Caco-2 (cell line): ENCODE measurements around the gene DUSP18. TPM values are rescaled to one million over a fixed set of nuclear protein-coding genes. Genes with fewer than 3 reads are reported as not detected.

Experiments
- BruUV-seq: library from RNA; stranded (reverse); fragments of 400-500 nt; replicated peaks from 2 replicates; lab custom pipeline; 2021; lab: Mats Ljungman, UMichigan
- CTCF ChIA-PET: fragments of 300-600 bp; sonication (Branson Sonifier 250); formaldehyde crosslinking; loops from one replicate; lab custom pipeline; 2022; ENCODE audit warnings: antibody characterized with exemption; lab: Charles Lee
- POLR2A ChIA-PET: fragments of 300-600 bp; sonication (Branson Sonifier 250); formaldehyde crosslinking; loops from one replicate; lab custom pipeline; 2022; ENCODE audit warnings: antibody characterized with exemption; lab: Charles Lee
- DNase-seq, 2 experiments: peaks; one replicate each; pipeline versions ENCODE4 v3.0.0 to v3.0.0-alpha.2; 2020 to 2022
- H3K27me3 ChIP-seq: replicated peaks from 2 replicates; pipeline ENCODE4 v1.6.0; 2011; ENCODE audit warnings: low read length; ENCODE audit not compliant: control insufficient read depth, insufficient read depth
- H3K36me3 ChIP-seq: 2 replicates; pipeline ENCODE4 v1.5.1; 2011; ENCODE audit warnings: low read length; ENCODE audit not compliant: control insufficient read depth, insufficient read depth
- H3K4me1 ChIP-seq: fragments of 250-450 bp; sonication (Bioruptor Pico); 2 replicates; pipeline ENCODE4 v1.5.1; 2020; ENCODE audit warnings: mild to moderate bottlenecking
- H3K4me3 ChIP-seq: 2 replicates; pipeline ENCODE4 v1.5.1; 2011; ENCODE audit warnings: low read depth, mild to moderate bottlenecking, control low read depth, low read length
- H3K9me3 ChIP-seq: fragments of 250-450 bp; sonication (Bioruptor Pico); 2 replicates; pipeline ENCODE4 v1.5.1; 2020; ENCODE audit warnings: mild to moderate bottlenecking, moderate library complexity
- H3K27ac Mint-ChIP-seq: one replicate; pipeline ENCODE4 v1.8.0; 2022; ENCODE audit warnings: mixed read lengths; ENCODE audit not compliant: unreplicated experiment
- H3K27me3 Mint-ChIP-seq: one replicate; pipeline ENCODE4 v1.8.0; 2022; ENCODE audit warnings: mixed read lengths; ENCODE audit not compliant: insufficient read depth, unreplicated experiment
- H3K36me3 Mint-ChIP-seq: one replicate; pipeline ENCODE4 v1.8.0; 2022; ENCODE audit warnings: mild to moderate bottlenecking, mixed read lengths; ENCODE audit not compliant: insufficient read depth, unreplicated experiment
- H3K4me1 Mint-ChIP-seq: one replicate; pipeline ENCODE4 v1.8.0; 2022; ENCODE audit warnings: low read depth, mixed read lengths; ENCODE audit not compliant: unreplicated experiment
- H3K4me3 Mint-ChIP-seq: one replicate; pipeline ENCODE4 v1.8.0; 2022; ENCODE audit warnings: mild to moderate bottlenecking, moderate library complexity, mixed read lengths; ENCODE audit not compliant: unreplicated experiment
- H3K9me3 Mint-ChIP-seq: one replicate; pipeline ENCODE4 v1.8.0; 2022; ENCODE audit warnings: mixed read lengths; ENCODE audit not compliant: unreplicated experiment
- intact Hi-C: fragments of 100-400 bp; cut with micrococcal nuclease; formaldehyde crosslinking; loops from one replicate; pipeline ENCODE4 v1.10.0; 2022; ENCODE audit not compliant: unreplicated experiment
- total RNA-seq: library from RNA; stranded (reverse); gene quantifications from 2 replicates; pipeline ENCODE4 v1.2.3, GENCODE V29; 2022
- TF ChIP-seq, protein P1 (sequence below), 2 experiments: fragments of 200-600 bp in 1 of 2; IDR thresholded peaks; 1 replicate in 1 of 2; 2 replicates in 1 of 2; pipeline versions ENCODE4 v1.5.1 to v1.8.0; 2011 to 2022; ENCODE audit warnings: antibody characterized with exemption in 1 of 2, control low read depth in 1 of 2, inconsistent platforms in 1 of 2, low read depth in 1 of 2, low read length in 1 of 2, mild to moderate bottlenecking in 1 of 2, moderate library complexity in 1 of 2; ENCODE audit not compliant: insufficient read depth in 1 of 2, severe bottlenecking in 1 of 2, unreplicated experiment in 1 of 2

Gene DUSP18
- total RNA-seq, 1 experiment from 2014 or later, result 6.0 TPM

DNA sequence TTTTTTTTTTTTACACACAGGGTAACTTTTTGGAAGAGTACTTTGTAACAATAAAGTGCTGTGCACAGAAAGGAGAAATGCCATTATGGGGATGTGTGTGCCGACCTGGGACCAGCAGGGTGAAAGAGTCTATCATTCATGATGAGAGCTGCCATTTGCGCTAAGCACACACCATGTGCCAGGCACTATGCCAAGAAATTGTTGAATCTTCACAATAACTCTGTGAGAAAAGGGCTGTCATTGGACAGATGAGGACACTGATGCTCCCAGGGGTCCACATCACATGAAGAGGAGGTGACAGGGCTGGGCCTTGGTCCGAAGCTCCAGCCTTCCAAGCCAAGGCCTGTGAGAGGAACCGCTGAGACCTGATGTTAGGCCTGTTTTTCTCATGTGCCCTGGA lies 5.6 kb downstream of the DUSP18 start:
- Histone ChIP-seq H3K36me3 (no peaks in the 10 kb centered on the region; the same call in 1 of the 2 replicates), H3K9me3 (no peaks in the 10 kb centered on the region), H3K4me3 (no peak overlapping the region), H3K27me3 (no peaks in the 10 kb centered on the region; the same call in 1 of the 2 replicates), H3K4me1 (peaks cover 4% of the 10 kb centered on the region; the same call in 1 of the 2 replicates)
- H3K9me3 Mint-ChIP-seq, result no peaks in the 10 kb centered on the region
- DNase-seq, result no peak
- TF ChIP-seq, protein P1, sequence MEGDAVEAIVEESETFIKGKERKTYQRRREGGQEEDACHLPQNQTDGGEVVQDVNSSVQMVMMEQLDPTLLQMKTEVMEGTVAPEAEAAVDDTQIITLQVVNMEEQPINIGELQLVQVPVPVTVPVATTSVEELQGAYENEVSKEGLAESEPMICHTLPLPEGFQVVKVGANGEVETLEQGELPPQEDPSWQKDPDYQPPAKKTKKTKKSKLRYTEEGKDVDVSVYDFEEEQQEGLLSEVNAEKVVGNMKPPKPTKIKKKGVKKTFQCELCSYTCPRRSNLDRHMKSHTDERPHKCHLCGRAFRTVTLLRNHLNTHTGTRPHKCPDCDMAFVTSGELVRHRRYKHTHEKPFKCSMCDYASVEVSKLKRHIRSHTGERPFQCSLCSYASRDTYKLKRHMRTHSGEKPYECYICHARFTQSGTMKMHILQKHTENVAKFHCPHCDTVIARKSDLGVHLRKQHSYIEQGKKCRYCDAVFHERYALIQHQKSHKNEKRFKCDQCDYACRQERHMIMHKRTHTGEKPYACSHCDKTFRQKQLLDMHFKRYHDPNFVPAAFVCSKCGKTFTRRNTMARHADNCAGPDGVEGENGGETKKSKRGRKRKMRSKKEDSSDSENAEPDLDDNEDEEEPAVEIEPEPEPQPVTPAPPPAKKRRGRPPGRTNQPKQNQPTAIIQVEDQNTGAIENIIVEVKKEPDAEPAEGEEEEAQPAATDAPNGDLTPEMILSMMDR (IDR thresholded peaks at IDR 0.05; ENCODE audit: insufficient read depth in 1 of 2, low read depth in 1 of 2, low read length in 1 of 2, severe bottlenecking in 1 of 2, unreplicated experiment in 1 of 2), result no peak
- BruUV-seq, result no TSS peak
- ChIA-PET CTCF (no interaction called here), POLR2A (no interaction called here)
- H3K27ac Mint-ChIP-seq, result no peak overlapping the region
- intact Hi-C loops, result no loop called here
- H3K27me3 Mint-ChIP-seq, result no peaks in the 10 kb centered on the region
- peaks cover 16% of the 10 kb centered on the region for H3K4me1 Mint-ChIP-seq
- no peak overlapping the region for H3K4me3 Mint-ChIP-seq
- peaks cover 4% of the 10 kb centered on the region for H3K36me3 Mint-ChIP-seq

DNA sequence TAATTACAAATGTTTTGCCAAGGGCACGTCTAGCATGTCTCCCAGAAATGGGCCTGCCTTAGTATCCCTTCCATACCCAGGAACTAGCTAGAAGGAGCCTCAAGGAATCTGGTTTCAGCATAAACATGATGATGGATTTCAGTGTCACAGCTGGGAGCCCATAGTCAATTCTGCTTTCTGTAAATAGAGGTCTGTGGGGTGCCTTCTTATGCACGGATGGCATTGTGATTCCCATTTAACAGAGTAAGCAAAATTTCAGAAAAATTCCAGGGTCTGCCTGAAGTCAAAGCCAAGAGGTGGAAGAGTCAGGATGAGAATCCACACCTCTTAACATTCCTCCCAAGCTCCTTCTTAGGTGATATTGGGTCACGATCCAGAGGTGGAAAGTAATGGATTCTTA lies 12.1 kb downstream of the DUSP18 start:
- no peaks in the 10 kb centered on the region for H3K4me1 Mint-ChIP-seq
- POLR2A ChIA-PET, result no interaction called here
- Histone ChIP-seq H3K36me3 (no peaks in the 10 kb centered on the region), H3K4me3 (no peak overlapping the region), H3K4me1 (no peaks in the 10 kb centered on the region), H3K9me3 (no peaks in the 10 kb centered on the region), H3K27me3 (no peaks in the 10 kb centered on the region)
- TF ChIP-seq, protein P1 (IDR thresholded peaks at IDR 0.05; ENCODE audit: insufficient read depth in 1 of 2, low read depth in 1 of 2, low read length in 1 of 2, severe bottlenecking in 1 of 2, unreplicated experiment in 1 of 2), result no peak
- DNase-seq, result no peak
- BruUV-seq, result no TSS peak
- intact Hi-C loops, result no loop called here
- no peak overlapping the region for H3K4me3 Mint-ChIP-seq
- no peaks in the 10 kb centered on the region for H3K9me3 Mint-ChIP-seq
- H3K27ac Mint-ChIP-seq, result no peak overlapping the region
- H3K36me3 Mint-ChIP-seq, result no peaks in the 10 kb centered on the region
- no peaks in the 10 kb centered on the region for H3K27me3 Mint-ChIP-seq
- CTCF ChIA-PET, result no interaction called here

DNA sequence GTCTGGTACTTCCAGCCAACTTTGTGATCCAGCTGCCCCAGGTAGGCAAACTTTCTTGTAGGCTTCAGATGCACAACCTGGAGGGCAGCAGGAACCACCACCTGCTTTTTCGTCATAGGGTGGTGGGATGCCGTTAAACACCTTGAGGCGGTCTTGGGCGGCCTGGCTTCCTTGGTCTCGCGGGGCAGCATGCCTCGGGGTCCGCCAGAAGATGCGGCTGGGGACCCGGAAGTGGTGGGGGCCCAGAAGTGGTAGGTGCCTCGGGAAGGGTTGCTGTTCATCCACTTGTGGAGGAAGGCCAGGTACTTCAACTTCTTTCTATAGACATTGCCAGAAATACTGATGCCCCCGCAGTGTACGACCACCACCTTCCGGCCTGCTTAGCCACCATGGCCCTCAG lies 13.3 kb downstream of the DUSP18 start:
- Histone ChIP-seq H3K27me3 (no peaks in the 10 kb centered on the region), H3K9me3 (no peaks in the 10 kb centered on the region), H3K36me3 (no peaks in the 10 kb centered on the region), H3K4me3 (no peak overlapping the region), H3K4me1 (no peaks in the 10 kb centered on the region)
- TF ChIP-seq, protein P1 (IDR thresholded peaks at IDR 0.05; ENCODE audit: insufficient read depth in 1 of 2, low read depth in 1 of 2, low read length in 1 of 2, severe bottlenecking in 1 of 2, unreplicated experiment in 1 of 2), result no peak
- DNase-seq, result no peak
- Mint-ChIP-seq H3K9me3 (no peaks in the 10 kb centered on the region), H3K4me1 (no peaks in the 10 kb centered on the region), H3K4me3 (no peak overlapping the region), H3K27me3 (no peaks in the 10 kb centered on the region), H3K27ac (no peak overlapping the region), H3K36me3 (no peaks in the 10 kb centered on the region)
- intact Hi-C loops, result no loop called here
- CTCF ChIA-PET, result no interaction called here
- BruUV-seq, result no TSS peak
- POLR2A ChIA-PET, result no interaction called here
